Hematopoietic multipotent progenitor cell treated with erythropoietin and hydrocortisone succinate and interleukin-3 and kit ligand, for 6 days (in vitro differentiated cells): ENCODE results near the gene PTPRN2.
"Not testable (repeated sequence)": the region's sequence is repeated elsewhere in the genome, so short reads cannot be mapped to it uniquely, and the experiment has no call there.

Experiments
- DNase-seq: peaks from one replicate; pipeline ENCODE4 v3.0.0-alpha.2; 2015

The PTPRN2 gene

DNA sequence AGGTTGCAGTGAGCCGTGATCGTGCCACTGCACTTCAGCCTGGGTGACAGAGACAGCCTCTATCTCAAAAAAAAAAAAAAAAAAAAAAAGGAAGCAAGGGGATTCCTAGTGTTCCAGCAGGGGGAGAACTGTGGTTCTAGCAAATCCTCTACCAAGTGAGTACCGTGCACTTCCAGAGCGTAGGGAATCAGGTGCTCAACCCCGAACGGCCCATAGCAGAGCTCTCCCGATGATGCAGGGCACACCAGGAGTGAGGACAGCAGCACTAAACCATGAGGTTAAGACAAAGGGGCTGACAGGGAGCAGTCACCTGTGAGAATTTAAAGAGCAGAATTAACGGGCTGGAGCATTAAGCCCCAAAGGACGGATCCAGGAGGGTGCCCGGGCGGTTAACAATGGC, 173.6 kb downstream of the PTPRN2 start:
- DNase-seq, result no peak

DNA sequence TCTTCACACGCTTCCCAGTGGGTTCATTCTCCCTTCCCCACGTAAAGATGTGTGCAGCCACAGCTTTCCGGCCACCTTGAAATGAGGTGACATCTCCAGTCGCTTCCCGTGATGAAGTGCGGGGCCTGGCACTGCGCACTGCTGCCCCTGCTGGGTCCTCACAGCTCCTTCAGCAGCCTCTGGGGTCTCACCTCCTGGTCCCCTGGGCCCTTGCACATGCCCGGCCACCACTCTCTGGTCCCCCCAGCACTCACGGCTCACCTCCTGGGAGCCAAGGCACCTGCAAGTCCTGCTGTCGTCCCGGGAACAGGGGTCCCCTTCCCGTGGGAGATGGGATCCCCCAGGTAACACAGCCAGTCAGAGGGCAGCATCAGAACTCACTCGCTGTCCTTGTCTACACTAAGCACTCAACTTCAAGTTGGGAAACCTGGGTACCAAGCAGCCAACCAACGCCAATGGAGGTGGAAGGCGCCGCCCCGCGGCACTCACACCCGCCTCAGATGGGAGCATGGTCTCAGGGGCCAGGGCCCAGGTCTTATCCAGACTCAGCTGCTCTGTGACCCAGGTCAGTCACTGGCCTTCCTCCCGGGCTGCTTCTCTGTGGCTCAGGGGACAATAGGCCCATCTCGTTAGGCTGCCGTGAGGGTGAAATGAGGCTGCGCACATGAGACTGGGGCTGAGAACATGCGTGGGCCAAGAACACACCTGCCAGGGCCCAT, 176.2 kb downstream of the PTPRN2 start:
- no peak for DNase-seq

DNA sequence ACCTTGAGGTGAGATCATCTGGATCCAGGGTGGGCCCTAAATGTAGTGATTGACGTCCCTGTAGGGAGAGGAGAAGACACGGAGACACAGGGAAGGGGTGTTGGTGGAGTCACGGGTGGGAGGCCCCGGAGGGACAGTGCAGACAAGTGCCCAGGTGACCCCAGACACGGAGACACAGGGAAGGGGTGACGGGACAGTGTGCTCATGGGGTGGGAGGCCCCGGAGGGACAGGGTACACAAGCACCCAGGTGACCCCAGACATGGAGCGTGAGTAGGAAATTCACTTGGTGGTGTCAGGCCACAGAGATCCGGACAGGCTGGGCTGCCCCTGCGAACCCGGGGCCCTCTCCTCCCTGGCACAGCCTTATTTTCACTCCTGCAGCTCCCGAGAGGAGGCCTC, 176.9 kb downstream of the PTPRN2 start:
- no peak for DNase-seq

DNA sequence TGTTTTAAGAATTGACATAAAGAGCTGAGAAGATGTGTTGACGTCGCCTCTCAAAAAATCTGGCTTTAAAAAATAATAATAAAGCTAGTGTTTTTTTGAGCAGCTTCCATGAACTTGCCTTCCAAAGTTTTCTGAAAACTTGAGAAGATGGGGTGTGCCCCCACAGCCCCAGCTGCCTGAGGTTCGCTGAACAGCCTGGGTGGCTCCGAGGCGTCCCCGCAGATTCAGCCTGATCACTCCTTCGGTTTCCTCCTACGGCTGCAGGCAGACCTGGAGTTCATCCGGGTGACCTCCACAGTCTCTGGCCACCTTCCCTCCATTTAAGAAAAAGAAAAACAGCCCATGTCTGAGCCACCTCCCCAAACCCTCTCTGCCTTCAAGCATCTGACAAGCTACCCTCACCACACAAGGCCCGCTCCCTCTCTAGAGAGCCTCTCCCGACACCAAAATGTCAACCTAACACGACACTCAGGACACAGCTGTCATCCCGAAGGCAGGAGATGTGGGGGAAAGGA, 177.8 kb downstream of the PTPRN2 start:
- no peak for DNase-seq

DNA sequence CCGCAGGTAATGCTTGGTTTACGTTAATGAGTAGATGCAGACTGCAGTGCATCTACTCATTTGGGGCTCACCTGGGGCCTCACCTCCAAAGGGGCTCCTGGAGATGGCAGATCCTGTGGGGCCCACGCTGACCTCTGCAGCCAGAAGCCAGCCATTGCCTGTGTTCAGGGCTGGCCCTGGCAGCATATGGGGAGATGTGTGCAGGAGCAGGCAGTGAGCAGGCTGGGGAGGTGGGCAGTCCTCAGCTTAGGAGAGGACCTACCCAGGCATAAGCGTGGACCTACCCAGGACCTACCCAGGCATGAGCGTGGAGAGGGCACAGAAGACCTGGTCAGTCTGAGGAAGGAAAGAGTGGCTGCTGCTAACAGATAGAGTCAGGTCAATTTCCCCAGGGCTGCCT, 178.5 kb downstream of the PTPRN2 start:
- DNase-seq, result no peak

DNA sequence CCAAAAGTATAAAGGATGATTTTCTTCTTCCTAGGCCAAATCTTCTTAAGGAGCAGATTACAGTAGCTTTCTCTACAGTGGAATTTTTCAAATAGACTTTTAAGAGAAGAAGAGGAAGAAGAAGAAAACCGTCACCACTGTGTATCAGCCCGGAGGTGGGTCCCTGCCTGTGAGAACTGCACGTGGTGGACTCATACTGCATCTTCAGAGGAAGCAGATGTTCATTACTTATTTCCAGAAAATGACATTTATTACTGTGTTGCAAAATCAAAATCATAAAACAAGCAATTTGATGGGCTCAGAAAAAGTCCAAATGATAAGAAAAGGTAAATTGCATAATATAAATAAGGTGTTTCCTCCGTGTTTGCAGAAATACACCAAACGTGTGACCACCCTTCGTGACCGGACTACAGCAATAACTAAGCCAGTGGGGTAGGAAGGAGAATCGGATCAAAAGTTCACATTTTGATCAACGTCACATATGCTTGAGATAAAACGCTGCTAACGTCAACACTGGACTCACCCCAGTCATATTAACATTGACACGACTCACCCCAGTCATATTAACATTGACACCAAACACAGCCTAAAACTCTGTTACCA, 179.2 kb downstream of the PTPRN2 start:
- DNase-seq, result no peak

DNA sequence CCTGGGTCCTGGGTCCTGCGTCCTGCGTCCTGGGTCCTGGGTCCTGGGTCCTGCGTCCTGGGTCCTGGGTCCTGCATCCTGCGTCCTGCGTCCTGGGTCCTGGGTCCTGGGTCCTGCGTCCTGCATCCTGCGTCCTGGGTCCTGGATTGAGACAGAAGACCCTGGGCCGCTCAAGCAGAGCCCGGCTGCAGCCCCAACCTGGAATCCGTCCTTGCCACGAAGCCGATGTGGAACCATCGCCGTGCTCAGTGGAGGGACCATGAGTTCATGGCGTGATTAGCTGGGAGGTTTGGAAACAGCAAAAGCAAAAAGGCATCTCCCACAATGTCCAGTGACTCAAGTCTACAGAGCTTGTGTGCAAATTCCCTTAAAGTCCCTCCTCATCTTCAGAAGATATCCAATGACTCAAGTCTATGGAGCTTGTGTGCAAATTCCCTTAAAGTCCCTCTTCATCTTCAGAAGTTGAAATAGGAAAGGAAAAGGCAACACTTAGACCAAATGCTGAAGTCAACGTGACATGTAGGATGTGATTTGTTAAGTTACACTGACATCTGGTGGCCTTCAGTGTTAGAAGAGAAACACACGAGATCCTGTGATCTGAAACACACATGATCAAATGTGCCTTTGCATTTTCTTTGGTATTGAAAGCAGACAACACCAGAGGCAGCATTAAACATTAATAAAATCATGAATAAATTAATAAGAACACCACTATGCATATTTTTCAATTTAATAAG, 179.9 kb downstream of the PTPRN2 start:
- peak; percentile 67 for DNase-seq

DNA sequence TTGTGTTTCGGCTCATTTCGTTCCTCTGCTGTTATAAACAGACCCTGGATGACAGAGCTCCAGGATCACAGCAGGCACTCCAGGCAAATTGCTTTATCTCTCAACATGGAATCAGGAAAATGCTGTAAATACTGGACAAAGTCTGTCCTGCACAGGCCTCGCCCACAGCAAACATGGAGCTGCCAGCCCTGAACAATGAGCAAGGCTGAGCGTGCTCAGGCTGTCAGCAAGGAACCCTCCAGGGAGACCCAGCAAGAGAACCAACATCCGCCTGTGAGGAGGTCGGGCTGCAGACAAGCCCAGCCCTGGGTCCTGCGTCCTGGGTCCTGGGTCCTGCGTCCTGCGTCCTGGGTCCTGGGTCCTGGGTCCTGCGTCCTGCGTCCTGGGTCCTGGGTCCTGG, 180.8 kb downstream of the PTPRN2 start:
- no peak for DNase-seq

DNA sequence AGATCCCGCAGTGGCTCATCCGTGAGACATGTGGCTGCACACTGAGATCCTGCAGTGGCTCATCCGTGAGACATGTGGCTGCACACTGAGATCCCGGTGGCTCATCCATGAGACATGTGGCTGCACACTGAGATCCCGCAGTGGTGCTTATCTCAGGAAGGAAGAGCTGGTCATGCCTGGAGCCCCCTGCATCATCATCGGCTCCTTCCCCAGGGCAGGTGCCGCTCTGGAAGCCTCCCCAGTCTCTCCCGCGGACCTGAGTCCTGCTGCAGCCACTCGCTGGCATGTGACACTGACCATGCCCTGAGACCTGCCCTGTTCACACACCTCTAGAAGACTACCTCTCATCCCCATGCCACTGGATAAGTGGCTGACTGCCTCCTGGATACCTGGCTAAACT, 181.3 kb downstream of the PTPRN2 start:
- DNase-seq, result no peak

DNA sequence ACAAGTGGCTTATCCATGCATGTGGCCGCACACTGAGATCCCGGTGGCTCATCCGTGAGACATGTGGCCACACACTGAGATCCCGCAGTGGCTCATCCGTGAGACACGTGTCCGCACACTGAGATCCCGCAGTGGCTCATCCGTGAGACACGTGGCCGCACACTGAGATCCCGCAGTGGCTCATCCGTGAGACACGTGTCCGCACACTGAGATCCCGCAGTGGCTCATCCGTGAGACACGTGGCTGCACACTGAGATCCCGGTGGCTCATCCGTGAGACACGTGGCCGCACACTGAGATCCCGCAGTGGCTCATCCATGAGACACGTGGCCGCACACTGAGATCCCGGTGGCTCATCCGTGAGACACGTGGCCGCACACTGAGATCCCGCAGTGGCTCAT, 181.9 kb downstream of the PTPRN2 start:
- DNase-seq, result not testable (repeated sequence)

DNA sequence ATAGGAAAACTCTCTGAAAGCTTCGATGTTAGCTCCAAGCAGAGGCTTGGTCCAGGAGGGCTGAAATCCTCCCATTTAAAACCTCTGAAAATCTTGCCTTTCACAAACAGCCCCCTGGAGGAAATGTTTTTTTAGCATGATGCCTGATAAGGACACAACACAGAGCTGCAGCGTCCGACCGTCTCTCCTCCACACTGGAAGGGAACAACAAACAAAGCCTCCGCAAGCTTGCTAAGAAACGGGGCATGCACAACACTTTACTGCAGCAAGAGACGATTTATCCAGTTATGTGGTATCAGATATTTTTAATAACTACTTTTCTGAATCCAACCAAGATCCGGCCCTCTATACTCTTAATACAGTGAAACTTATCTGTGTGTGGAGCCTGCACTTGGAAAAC, 182.3 kb downstream of the PTPRN2 start:
- no peak for DNase-seq

DNA sequence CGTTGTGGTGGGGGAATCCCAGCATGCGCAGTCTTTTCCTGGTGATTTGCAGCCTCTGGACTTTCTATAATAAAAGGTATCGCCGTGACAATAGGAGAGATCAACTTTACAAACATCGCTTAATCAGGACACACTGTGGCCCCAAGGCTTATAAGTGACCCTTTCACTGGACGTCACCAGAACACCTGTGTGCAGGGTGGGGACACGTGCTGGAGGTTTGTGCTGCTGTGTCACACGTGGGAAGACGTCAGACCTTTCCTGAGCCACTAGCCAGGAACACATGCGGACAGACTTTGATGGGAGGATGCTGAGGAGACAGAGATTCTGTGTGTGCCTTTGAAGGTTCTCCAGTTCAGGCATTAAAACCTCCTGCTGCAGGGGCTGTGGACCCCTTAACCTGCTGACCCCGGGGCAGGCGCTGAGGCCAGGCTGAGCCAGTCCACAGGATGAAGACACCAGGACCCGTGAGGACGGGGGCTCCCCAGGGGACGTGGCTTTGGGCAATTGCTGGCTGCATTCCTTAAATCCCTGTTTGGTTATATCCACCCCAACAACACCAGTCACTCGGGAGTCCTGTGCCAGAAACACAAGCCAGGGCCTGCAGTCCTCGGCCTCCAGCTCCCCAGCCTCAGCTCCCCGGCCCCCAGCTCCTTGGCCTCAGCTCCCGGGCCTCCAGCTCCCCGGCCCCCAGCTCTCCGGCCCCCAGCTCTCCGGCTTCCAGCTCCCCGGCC, 183.4 kb downstream of the PTPRN2 start:
- DNase-seq, result no peak

DNA sequence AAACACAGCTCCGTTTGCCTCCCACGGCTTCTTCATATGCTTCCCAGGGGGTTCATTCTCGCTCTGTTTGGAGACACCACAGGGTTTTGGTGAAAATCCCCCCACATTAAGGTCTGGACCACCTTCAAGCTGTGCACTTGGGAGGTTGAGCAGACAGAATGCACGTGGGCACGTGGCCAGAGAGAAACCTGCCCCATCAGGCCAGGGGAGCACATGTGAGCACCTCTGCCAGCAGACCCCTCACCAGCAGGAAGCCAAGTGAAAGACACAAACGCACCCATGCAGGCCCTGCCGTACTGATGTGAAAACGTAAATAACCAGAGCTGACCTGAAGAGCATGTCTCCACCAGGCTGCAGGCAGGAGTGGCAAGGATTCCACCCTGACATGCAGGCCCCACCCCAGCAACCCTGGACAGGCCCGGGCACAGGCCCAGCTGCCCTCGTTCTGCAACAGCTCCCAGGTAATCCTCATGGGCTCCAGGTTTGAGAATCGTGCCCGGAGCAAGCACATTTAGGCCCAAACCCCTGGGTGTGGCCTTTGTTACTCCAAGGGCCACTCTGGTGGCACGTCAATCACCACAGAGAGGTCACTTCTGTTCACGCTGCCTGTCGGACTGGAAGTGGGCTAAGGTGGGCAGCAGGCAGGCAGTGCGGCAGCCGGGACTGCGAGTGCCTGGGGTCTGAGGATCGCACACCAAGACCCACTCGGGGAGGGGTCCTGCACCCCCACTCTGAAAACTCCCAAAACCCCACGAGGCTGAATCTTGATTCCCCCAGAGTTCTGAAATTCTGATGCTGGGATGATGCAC, 184.4 kb downstream of the PTPRN2 start:
- DNase-seq, result no peak

DNA sequence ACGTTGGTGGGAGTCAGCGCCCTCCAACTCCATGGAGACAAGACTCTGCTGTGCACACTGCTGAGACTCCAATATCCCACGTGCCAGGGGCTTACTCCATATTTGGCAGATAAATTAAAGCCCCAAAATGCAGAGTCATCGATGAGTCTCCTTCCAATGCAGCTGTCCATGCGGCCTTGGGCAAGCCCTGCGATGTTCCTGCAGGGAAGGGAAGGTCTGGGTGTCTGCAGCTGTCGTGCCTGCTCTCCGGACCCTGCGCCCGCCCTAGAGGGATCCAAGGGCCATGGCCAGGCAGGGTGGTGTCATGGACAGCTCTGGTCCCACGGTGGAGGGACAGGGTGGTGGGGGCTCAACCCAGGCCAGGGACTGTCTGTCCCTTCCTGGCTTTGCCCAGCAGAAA, 185.2 kb downstream of the PTPRN2 start:
- no peak for DNase-seq

DNA sequence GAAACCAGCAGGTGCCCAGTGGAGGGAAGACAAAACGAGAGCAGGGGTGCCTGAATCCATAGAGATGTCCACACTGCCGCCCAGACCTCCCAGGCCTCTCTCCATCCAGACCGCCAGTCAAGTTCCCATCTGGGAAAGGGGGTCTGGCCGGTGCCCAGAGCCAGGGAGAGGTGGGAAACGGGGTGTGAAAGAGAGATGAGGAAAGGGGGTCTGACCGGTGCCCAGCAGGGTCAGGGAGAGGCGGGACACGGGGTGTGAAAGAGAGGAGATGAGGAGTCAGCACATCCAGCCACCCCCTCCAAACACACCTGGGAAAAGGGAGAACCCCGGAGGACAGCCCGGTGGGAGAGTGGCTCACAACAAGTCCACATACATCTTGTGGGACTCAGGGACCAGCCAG, 185.8 kb downstream of the PTPRN2 start:
- no peak for DNase-seq

DNA sequence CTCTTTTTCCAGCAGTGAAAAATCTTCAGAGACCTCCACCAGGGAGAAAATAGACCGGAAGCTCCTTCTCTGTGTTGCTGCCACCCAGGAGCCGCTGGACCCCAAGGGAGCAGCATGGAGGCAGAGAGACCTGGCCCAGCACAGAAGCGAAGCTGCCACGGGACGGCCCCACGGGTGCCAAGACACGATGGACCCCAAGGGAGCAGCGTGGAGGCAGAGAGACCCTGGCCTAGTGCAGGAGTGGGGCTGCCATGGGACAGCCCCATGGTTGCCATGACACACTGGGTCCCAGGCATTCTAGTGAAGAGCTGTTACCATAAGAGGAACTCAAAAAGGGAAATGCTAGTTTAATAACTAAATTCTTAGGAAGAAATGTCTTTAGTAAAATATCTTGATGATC, 186.3 kb downstream of the PTPRN2 start:
- DNase-seq, result no peak

DNA sequence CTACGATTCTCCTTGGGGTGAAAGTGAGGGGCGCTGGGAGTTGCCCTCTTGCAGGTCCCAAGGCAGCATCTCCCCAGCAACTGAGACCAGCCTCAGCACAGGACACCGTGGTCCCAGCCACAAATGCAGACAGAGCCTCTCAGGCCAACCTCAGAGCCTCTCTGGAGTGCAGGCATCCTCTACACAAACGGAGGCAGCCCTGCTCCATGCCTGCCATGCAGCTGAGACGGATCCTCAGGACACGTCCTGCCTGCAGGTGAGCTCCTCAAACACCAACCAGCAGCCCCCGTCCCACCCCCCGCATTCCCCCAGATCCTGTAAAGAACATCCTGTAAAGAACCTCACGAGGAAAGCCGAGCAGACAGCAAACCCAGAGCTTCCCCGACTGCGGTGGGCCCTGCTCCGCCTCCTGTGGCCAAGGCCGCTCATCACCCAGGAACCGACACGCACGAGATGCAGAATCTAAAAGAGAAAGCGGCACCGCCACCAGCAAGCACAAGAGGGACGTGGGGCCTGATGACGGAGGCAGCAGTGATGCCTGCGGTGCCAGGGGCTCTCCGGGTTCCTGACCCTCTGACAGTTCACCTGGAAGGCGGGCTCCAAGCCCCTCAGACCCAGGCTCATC, 186.9 kb downstream of the PTPRN2 start:
- no peak for DNase-seq

DNA sequence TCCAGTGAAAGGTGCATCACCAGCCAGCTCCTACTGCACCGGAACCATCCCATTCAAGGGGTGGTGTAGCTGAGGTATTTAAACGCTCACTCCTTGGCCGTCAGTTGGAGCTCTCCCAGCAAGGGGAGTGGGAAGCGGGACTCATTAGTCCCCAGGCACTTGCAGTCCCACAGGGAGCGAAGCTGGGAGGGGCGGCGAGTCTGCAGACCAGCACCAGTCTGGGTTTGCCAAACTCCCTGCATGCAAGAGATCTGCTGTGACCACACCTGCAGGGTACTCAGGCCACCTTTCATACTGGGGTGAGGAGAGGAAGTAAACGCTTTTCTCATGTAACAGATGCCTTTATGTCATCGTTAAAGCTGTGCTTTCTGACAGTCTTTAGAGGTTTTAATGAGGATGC, 187.9 kb downstream of the PTPRN2 start:
- no peak for DNase-seq

DNA sequence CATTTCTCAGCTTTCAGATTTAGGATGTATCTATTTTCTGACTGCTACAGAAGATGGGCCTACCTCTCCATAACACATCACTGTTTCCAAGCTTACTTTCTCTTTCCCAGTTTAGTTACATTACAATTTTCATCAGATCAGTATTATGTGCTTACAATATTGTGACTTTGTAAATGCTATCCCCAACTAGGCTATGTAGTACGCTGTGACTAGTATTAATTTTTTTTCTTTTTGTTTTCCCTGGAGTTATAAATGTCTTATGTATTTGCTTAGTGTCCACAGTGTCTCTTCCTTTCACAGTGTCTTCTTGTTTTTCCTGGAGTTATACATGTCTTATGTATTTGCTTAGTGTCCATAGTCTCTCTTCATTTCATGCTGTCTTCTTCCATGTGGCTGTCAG, 188.9 kb downstream of the PTPRN2 start:
- DNase-seq, result no peak

DNA sequence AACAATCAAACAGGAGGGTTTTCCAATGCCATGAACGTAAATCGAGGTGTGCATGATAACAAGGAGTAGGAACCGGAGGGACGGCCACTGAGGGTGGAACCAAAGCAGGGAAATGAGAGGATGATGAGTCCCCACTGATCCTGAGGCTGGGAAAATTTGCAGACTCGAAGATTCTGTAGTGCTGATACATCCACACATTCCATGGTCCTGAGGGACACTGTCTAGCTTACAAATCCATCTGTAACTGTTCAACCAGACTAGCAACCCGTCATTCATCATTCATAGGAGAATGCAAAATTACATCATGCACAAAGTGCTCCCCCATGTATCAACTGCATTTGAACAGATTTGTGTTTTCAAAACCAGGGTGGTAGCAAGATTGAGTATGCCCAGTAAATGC, 189.7 kb downstream of the PTPRN2 start:
- no peak for DNase-seq

DNA sequence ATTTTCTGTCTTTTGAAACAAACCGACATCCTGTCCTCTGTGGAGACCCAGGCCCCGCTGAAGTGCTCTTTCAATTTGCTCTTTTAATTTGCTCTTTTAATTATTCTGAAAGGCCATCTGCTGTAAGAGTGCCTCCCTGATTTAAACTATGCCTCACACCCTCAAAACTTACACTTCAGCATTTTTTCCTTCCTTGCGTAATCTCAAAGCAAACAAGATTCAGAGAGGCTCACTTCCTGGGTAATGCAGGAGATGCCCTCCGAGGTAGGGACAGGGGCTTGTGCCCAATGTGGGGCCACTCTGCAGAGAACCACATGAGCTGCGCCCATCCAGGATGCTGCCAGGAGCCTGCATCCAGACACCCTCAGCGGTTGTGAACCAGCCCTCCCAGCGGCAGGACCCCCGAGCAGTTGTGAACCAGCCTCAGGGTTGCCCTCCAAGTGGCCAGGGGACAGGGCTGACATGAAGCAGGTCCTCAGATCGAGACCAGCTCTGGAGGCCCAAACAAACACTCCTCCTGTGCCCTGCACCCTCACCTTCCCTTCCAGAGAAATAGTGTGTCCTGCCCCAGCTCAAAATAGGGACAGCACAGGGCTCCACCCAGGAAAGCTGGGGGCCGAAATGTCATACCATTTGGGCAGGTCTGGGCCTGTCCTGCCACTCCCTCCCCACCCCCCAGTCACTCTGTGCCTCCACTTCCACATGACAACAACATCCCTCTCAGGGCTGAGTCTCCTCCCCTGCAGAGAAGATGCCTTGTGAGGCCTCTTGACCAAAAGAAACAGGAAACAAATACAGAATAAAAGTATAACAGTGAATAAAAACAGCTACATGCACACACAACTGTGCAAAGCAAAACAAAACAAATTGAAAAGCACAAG, 190.4 kb downstream of the PTPRN2 start:
- no peak for DNase-seq
